ENCODE results near the gene MTMR2.
"Not testable (repeated sequence)": the region's sequence is repeated elsewhere in the genome, so short reads cannot be mapped to it uniquely, and the experiment has no call there.

Gene MTMR2

GRCh38 chr11:95835351-95835750, 88.6 kb downstream of the MTMR2 start:
- Histone ChIP-seq H3K36me3 (ENCODE audit: control insufficient read depth, low read depth, low read length) (peaks cover 68% of the 10 kb centered on the region), H3K4me3 (ENCODE audit: low read length) (no peak overlapping the region), H3K27me3 (ENCODE audit: control insufficient read depth, insufficient read depth, low read length) (no peaks in the 10 kb centered on the region), H3K9ac (ENCODE audit: low read length) (no peak overlapping the region), H3K4me1 (ENCODE audit: control insufficient read depth, low read depth, low read length) (no peaks in the 10 kb centered on the region), H3K27ac (ENCODE audit: low read length) (no peak overlapping the region), H3K9me3 (ENCODE audit: control insufficient read depth, low read depth, low read length) (no peaks in the 10 kb centered on the region)

GRCh38 chr11:95833378-95833777, 90.5 kb downstream of the MTMR2 start:
- Histone ChIP-seq H3K27ac (ENCODE audit: low read length) (no peak overlapping the region), H3K4me1 (ENCODE audit: control insufficient read depth, low read depth, low read length) (no peaks in the 10 kb centered on the region), H3K9me3 (ENCODE audit: control insufficient read depth, low read depth, low read length) (no peaks in the 10 kb centered on the region), H3K4me3 (ENCODE audit: low read length) (no peak overlapping the region), H3K9ac (ENCODE audit: low read length) (no peak overlapping the region), H3K36me3 (ENCODE audit: control insufficient read depth, low read depth, low read length) (peaks cover 78% of the 10 kb centered on the region), H3K27me3 (ENCODE audit: control insufficient read depth, insufficient read depth, low read length) (no peaks in the 10 kb centered on the region)

- Histone ChIP-seq H3K9me3 (ENCODE audit: control insufficient read depth, low read depth, low read length) (no peaks in the 10 kb centered on the region), H3K27ac (ENCODE audit: low read length) (no peak overlapping the region), H3K4me3 (ENCODE audit: low read length) (no peak overlapping the region), H3K9ac (ENCODE audit: low read length) (no peak overlapping the region), H3K36me3 (ENCODE audit: control insufficient read depth, low read depth, low read length) (peaks cover 78% of the 10 kb centered on the region), H3K4me1 (ENCODE audit: control insufficient read depth, low read depth, low read length) (no peaks in the 10 kb centered on the region), H3K27me3 (ENCODE audit: control insufficient read depth, insufficient read depth, low read length) (no peaks in the 10 kb centered on the region)
Measured at GRCh38 chr11:95832763-95833162, 91.1 kb downstream of the MTMR2 start.

- Histone ChIP-seq H3K4me1 (ENCODE audit: control insufficient read depth, low read depth, low read length) (no peaks in the 10 kb centered on the region), H3K27ac (ENCODE audit: low read length) (no peak overlapping the region), H3K9me3 (ENCODE audit: control insufficient read depth, low read depth, low read length) (no peaks in the 10 kb centered on the region), H3K4me3 (ENCODE audit: low read length) (no peak overlapping the region), H3K36me3 (ENCODE audit: control insufficient read depth, low read depth, low read length) (peaks cover 73% of the 10 kb centered on the region), H3K9ac (ENCODE audit: low read length) (no peak overlapping the region), H3K27me3 (ENCODE audit: control insufficient read depth, insufficient read depth, low read length) (no peaks in the 10 kb centered on the region)
Measured at GRCh38 chr11:95831198-95831883, 92.6 kb downstream of the MTMR2 start.

- no peak overlapping the region for H3K27ac ChIP-seq (ENCODE audit: low read length)
- no peaks in the 10 kb centered on the region for H3K9me3 ChIP-seq (ENCODE audit: control insufficient read depth, low read depth, low read length)
- H3K4me1 ChIP-seq (ENCODE audit: control insufficient read depth, low read depth, low read length) = no peaks in the 10 kb centered on the region
- H3K9ac ChIP-seq (ENCODE audit: low read length) = no peak overlapping the region
- H3K27me3 ChIP-seq (ENCODE audit: control insufficient read depth, insufficient read depth, low read length) = no peaks in the 10 kb centered on the region
- peaks cover 68% of the 10 kb centered on the region for H3K36me3 ChIP-seq (ENCODE audit: control insufficient read depth, low read depth, low read length)
- H3K4me3 ChIP-seq (ENCODE audit: low read length) = no peak overlapping the region
Measured at GRCh38 chr11:95829580-95830259, 94.2 kb downstream of the MTMR2 start.

GRCh38 chr11:95827696-95828095, 96.2 kb downstream of the MTMR2 start:
- Histone ChIP-seq H3K9ac (ENCODE audit: low read length) (no peak overlapping the region), H3K4me3 (ENCODE audit: low read length) (no peak overlapping the region), H3K9me3 (ENCODE audit: control insufficient read depth, low read depth, low read length) (no peaks in the 10 kb centered on the region), H3K27me3 (ENCODE audit: control insufficient read depth, insufficient read depth, low read length) (no peaks in the 10 kb centered on the region), H3K36me3 (ENCODE audit: control insufficient read depth, low read depth, low read length) (peaks cover 65% of the 10 kb centered on the region), H3K4me1 (ENCODE audit: control insufficient read depth, low read depth, low read length) (no peaks in the 10 kb centered on the region), H3K27ac (ENCODE audit: low read length) (no peak overlapping the region)

GRCh38 chr11:95821640-95822039, 102.3 kb downstream of the MTMR2 start:
- peaks cover 58% of the 10 kb centered on the region for H3K36me3 ChIP-seq (ENCODE audit: control insufficient read depth, low read depth, low read length)
- no peak overlapping the region for H3K27ac ChIP-seq (ENCODE audit: low read length)
- H3K9ac ChIP-seq (ENCODE audit: low read length) = no peak overlapping the region
- no peaks in the 10 kb centered on the region for H3K4me1 ChIP-seq (ENCODE audit: control insufficient read depth, low read depth, low read length)
- no peaks in the 10 kb centered on the region for H3K27me3 ChIP-seq (ENCODE audit: control insufficient read depth, insufficient read depth, low read length)
- no peak overlapping the region for H3K4me3 ChIP-seq (ENCODE audit: low read length)
- no peaks in the 10 kb centered on the region for H3K9me3 ChIP-seq (ENCODE audit: control insufficient read depth, low read depth, low read length)

GRCh38 chr11:95816037-95816436, 107.9 kb downstream of the MTMR2 start:
- Histone ChIP-seq H3K4me3 (ENCODE audit: low read length) (no peak overlapping the region), H3K9ac (ENCODE audit: low read length) (no peak overlapping the region), H3K9me3 (ENCODE audit: control insufficient read depth, low read depth, low read length) (no peaks in the 10 kb centered on the region), H3K4me1 (ENCODE audit: control insufficient read depth, low read depth, low read length) (no peaks in the 10 kb centered on the region), H3K27me3 (ENCODE audit: control insufficient read depth, insufficient read depth, low read length) (no peaks in the 10 kb centered on the region), H3K36me3 (ENCODE audit: control insufficient read depth, low read depth, low read length) (peaks cover 36% of the 10 kb centered on the region), H3K27ac (ENCODE audit: low read length) (no peak overlapping the region)

GRCh38 chr11:95811052-95811451, 112.9 kb downstream of the MTMR2 start:
- H3K36me3 ChIP-seq (ENCODE audit: control insufficient read depth, low read depth, low read length) = peaks cover 28% of the 10 kb centered on the region
- H3K27ac ChIP-seq (ENCODE audit: low read length); H3K4me1 ChIP-seq (ENCODE audit: control insufficient read depth, low read depth, low read length); H3K9ac ChIP-seq (ENCODE audit: low read length); H3K9me3 ChIP-seq (ENCODE audit: control insufficient read depth, low read depth, low read length); H3K4me3 ChIP-seq (ENCODE audit: low read length); H3K27me3 ChIP-seq (ENCODE audit: control insufficient read depth, insufficient read depth, low read length): not testable (repeated sequence)

- H3K4me1 ChIP-seq (ENCODE audit: control insufficient read depth, low read depth, low read length); H3K27ac ChIP-seq (ENCODE audit: low read length); H3K4me3 ChIP-seq (ENCODE audit: low read length); H3K9ac ChIP-seq (ENCODE audit: low read length); H3K9me3 ChIP-seq (ENCODE audit: control insufficient read depth, low read depth, low read length); H3K27me3 ChIP-seq (ENCODE audit: control insufficient read depth, insufficient read depth, low read length): not testable (repeated sequence)
- H3K36me3 ChIP-seq (ENCODE audit: control insufficient read depth, low read depth, low read length) = peaks cover 35% of the 10 kb centered on the region
Measured at GRCh38 chr11:95806464-95806863, 117.4 kb downstream of the MTMR2 start.

- Histone ChIP-seq H3K27ac (ENCODE audit: low read length) (no peak overlapping the region), H3K36me3 (ENCODE audit: control insufficient read depth, low read depth, low read length) (peaks cover 41% of the 10 kb centered on the region), H3K4me1 (ENCODE audit: control insufficient read depth, low read depth, low read length) (no peaks in the 10 kb centered on the region), H3K9ac (ENCODE audit: low read length) (no peak overlapping the region), H3K27me3 (ENCODE audit: control insufficient read depth, insufficient read depth, low read length) (no peaks in the 10 kb centered on the region), H3K9me3 (ENCODE audit: control insufficient read depth, low read depth, low read length) (peaks cover 4% of the 10 kb centered on the region), H3K4me3 (ENCODE audit: low read length) (no peak overlapping the region)
Measured at GRCh38 chr11:95805869-95806268, 118.0 kb downstream of the MTMR2 start.

- Histone ChIP-seq H3K9me3 (ENCODE audit: control insufficient read depth, low read depth, low read length) (peaks cover 4% of the 10 kb centered on the region), H3K4me3 (ENCODE audit: low read length) (no peak overlapping the region), H3K36me3 (ENCODE audit: control insufficient read depth, low read depth, low read length) (peaks cover 60% of the 10 kb centered on the region), H3K4me1 (ENCODE audit: control insufficient read depth, low read depth, low read length) (no peaks in the 10 kb centered on the region), H3K9ac (ENCODE audit: low read length) (no peak overlapping the region), H3K27ac (ENCODE audit: low read length) (no peak overlapping the region), H3K27me3 (ENCODE audit: control insufficient read depth, insufficient read depth, low read length) (no peaks in the 10 kb centered on the region)
Measured at GRCh38 chr11:95803973-95804372, 119.9 kb downstream of the MTMR2 start.

Measured in iPS-18a (cell line).